Measurements from ENCODE around the gene YAP1.

Gene YAP1

DNA sequence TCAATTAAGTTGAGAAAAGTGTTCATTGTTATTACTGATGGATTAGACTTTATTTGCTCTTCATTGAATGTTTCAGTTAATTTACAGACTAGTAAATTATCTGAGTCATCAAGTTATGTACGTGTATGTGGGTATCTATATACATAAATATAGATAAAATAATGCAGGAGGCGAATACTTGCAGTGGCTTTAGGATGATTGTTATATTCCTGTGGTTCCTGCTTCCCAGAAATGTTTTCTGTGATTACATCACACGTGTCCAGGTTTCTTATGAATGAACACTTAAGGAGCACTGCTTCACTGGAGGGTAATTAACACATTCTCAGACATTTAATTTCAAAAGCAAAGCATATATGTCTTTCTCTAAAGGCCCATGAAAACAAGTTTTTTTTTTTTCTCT, 28.4 kb downstream of the YAP1 start:
- TF ChIP-seq SNAI2 (CRISPR knock-in tag; IDR thresholded peaks at IDR 0.05) (no peak), BACH2 (CRISPR knock-in tag; IDR thresholded peaks at IDR 0.05; ENCODE audit: borderline replicate concordance) (no peak)
- TF ChIP-seq, protein P1, sequence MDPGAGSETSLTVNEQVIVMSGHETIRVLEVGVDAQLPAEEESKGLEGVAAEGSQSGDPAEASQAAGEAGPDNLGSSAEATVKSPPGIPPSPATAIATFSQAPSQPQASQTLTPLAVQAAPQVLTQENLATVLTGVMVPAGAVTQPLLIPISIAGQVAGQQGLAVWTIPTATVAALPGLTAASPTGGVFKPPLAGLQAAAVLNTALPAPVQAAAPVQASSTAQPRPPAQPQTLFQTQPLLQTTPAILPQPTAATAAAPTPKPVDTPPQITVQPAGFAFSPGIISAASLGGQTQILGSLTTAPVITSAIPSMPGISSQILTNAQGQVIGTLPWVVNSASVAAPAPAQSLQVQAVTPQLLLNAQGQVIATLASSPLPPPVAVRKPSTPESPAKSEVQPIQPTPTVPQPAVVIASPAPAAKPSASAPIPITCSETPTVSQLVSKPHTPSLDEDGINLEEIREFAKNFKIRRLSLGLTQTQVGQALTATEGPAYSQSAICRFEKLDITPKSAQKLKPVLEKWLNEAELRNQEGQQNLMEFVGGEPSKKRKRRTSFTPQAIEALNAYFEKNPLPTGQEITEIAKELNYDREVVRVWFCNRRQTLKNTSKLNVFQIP (CRISPR knock-in tag; IDR thresholded peaks at IDR 0.05; ENCODE audit: borderline replicate concordance, low read depth) = no peak
- peak; percentile 60 for ATAC-seq

DNA sequence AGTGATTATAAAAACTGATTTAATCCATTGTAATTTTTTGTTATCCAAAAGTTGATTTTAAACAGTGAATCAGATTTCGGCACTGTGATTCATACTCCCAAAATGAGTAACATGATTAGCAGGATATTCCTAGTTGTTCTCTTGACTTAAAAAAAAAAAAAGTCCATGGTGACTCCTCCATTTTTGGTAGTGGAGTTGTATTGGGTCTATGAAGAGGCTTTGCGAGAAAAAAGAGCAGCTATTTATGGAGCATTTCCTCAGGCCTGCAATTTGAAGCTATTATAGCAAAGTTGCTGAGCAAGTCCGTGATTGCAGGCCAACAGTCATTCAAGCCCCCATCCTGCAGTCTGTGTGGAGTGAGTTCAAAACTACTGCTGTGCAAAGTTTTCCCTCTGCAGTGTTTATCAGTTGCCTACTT, 28.8 kb downstream of the YAP1 start:
- TF ChIP-seq ZNF70 (CRISPR knock-in tag; IDR thresholded peaks at IDR 0.05) = no peak
- no peak for TF ChIP-seq ESRRG (CRISPR knock-in tag; IDR thresholded peaks at IDR 0.05)
- TF ChIP-seq RARB (CRISPR knock-in tag; IDR thresholded peaks at IDR 0.05) = no peak
- TF ChIP-seq TCF4 (CRISPR knock-in tag; IDR thresholded peaks at IDR 0.05; ENCODE audit: borderline replicate concordance) = no peak
- TF ChIP-seq BACH2 (CRISPR knock-in tag; IDR thresholded peaks at IDR 0.05; ENCODE audit: borderline replicate concordance) = no peak
- no peak for TF ChIP-seq PPARA (CRISPR knock-in tag; IDR thresholded peaks at IDR 0.05; ENCODE audit: borderline replicate concordance)
- TF ChIP-seq, protein P2, sequence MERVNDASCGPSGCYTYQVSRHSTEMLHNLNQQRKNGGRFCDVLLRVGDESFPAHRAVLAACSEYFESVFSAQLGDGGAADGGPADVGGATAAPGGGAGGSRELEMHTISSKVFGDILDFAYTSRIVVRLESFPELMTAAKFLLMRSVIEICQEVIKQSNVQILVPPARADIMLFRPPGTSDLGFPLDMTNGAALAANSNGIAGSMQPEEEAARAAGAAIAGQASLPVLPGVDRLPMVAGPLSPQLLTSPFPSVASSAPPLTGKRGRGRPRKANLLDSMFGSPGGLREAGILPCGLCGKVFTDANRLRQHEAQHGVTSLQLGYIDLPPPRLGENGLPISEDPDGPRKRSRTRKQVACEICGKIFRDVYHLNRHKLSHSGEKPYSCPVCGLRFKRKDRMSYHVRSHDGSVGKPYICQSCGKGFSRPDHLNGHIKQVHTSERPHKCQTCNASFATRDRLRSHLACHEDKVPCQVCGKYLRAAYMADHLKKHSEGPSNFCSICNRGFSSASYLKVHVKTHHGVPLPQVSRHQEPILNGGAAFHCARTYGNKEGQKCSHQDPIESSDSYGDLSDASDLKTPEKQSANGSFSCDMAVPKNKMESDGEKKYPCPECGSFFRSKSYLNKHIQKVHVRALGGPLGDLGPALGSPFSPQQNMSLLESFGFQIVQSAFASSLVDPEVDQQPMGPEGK (CRISPR knock-in tag; IDR thresholded peaks at IDR 0.05; ENCODE audit: borderline replicate concordance) = no peak
- TF ChIP-seq ZC3H10 (CRISPR knock-in tag; IDR thresholded peaks at IDR 0.05) = no peak
- TF ChIP-seq TOX (CRISPR knock-in tag; IDR thresholded peaks at IDR 0.05; ENCODE audit: borderline replicate concordance) = no peak
- no peak for TF ChIP-seq GLIS3 (CRISPR knock-in tag; IDR thresholded peaks at IDR 0.05)
- ATAC-seq = peak; percentile 79

DNA sequence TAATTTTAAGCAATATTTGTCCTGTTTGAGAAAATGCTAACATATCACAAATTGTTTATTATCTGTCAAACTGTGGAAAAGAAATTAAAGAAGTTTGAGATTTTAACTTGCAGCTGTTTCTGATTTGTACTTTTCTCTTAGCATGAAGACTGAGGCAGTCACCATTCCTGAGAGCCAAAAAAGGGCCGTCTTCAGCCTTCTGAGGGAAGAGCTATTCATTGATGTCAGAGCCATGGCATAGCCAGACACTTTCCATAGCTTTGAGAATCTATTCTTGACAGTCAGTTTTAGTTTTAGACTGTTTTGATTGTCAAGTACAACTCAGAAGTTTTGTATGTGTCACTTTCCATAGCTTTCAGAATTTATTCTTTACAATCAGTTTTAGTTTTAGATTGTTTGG, 32.1 kb downstream of the YAP1 start:
- ATAC-seq = peak; percentile 59
- TF ChIP-seq ZNF565 (CRISPR knock-in tag; conservative IDR thresholded peaks at IDR 0.05; ENCODE audit: low read depth) = no peak
- no peak for TF ChIP-seq GLIS3 (CRISPR knock-in tag; IDR thresholded peaks at IDR 0.05)
- TF ChIP-seq ZFP3 (CRISPR knock-in tag; IDR thresholded peaks at IDR 0.05) = no peak
- TF ChIP-seq ESRRG (CRISPR knock-in tag; IDR thresholded peaks at IDR 0.05) = no peak
- TF ChIP-seq ZC3H10 (CRISPR knock-in tag; IDR thresholded peaks at IDR 0.05) = no peak
- no peak for TF ChIP-seq PPARA (CRISPR knock-in tag; IDR thresholded peaks at IDR 0.05; ENCODE audit: borderline replicate concordance)
- TF ChIP-seq ARNTL (CRISPR knock-in tag; IDR thresholded peaks at IDR 0.05; ENCODE audit: borderline replicate concordance, low read depth) = no peak
- no peak for TF ChIP-seq RARB (CRISPR knock-in tag; IDR thresholded peaks at IDR 0.05)
- TF ChIP-seq OSR1 (CRISPR knock-in tag; IDR thresholded peaks at IDR 0.05) = no peak
- TF ChIP-seq, protein P3, sequence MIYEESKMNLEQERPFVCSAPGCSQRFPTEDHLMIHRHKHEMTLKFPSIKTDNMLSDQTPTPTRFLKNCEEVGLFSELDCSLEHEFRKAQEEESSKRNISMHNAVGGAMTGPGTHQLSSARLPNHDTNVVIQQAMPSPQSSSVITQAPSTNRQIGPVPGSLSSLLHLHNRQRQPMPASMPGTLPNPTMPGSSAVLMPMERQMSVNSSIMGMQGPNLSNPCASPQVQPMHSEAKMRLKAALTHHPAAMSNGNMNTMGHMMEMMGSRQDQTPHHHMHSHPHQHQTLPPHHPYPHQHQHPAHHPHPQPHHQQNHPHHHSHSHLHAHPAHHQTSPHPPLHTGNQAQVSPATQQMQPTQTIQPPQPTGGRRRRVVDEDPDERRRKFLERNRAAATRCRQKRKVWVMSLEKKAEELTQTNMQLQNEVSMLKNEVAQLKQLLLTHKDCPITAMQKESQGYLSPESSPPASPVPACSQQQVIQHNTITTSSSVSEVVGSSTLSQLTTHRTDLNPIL (CRISPR knock-in tag; IDR thresholded peaks at IDR 0.05; ENCODE audit: low read depth) = no peak
- no peak for TF ChIP-seq TCF4 (CRISPR knock-in tag; IDR thresholded peaks at IDR 0.05; ENCODE audit: borderline replicate concordance)
- TF ChIP-seq ISL1 (CRISPR knock-in tag; IDR thresholded peaks at IDR 0.05) = no peak
- TF ChIP-seq, protein P2 (CRISPR knock-in tag; IDR thresholded peaks at IDR 0.05; ENCODE audit: borderline replicate concordance) = no peak
- TF ChIP-seq, protein P4, sequence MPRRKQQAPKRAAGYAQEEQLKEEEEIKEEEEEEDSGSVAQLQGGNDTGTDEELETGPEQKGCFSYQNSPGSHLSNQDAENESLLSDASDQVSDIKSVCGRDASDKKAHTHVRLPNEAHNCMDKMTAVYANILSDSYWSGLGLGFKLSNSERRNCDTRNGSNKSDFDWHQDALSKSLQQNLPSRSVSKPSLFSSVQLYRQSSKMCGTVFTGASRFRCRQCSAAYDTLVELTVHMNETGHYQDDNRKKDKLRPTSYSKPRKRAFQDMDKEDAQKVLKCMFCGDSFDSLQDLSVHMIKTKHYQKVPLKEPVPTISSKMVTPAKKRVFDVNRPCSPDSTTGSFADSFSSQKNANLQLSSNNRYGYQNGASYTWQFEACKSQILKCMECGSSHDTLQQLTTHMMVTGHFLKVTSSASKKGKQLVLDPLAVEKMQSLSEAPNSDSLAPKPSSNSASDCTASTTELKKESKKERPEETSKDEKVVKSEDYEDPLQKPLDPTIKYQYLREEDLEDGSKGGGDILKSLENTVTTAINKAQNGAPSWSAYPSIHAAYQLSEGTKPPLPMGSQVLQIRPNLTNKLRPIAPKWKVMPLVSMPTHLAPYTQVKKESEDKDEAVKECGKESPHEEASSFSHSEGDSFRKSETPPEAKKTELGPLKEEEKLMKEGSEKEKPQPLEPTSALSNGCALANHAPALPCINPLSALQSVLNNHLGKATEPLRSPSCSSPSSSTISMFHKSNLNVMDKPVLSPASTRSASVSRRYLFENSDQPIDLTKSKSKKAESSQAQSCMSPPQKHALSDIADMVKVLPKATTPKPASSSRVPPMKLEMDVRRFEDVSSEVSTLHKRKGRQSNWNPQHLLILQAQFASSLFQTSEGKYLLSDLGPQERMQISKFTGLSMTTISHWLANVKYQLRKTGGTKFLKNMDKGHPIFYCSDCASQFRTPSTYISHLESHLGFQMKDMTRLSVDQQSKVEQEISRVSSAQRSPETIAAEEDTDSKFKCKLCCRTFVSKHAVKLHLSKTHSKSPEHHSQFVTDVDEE (CRISPR knock-in tag; IDR thresholded peaks at IDR 0.05) = no peak
- TF ChIP-seq, protein P5, sequence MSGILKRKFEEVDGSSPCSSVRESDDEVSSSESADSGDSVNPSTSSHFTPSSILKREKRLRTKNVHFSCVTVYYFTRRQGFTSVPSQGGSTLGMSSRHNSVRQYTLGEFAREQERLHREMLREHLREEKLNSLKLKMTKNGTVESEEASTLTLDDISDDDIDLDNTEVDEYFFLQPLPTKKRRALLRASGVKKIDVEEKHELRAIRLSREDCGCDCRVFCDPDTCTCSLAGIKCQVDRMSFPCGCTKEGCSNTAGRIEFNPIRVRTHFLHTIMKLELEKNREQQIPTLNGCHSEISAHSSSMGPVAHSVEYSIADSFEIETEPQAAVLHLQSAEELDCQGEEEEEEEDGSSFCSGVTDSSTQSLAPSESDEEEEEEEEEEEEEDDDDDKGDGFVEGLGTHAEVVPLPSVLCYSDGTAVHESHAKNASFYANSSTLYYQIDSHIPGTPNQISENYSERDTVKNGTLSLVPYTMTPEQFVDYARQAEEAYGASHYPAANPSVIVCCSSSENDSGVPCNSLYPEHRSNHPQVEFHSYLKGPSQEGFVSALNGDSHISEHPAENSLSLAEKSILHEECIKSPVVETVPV (CRISPR knock-in tag; IDR thresholded peaks at IDR 0.05) = no peak
- no peak for TF ChIP-seq TOX (CRISPR knock-in tag; IDR thresholded peaks at IDR 0.05; ENCODE audit: borderline replicate concordance)
- TF ChIP-seq BACH2 (CRISPR knock-in tag; IDR thresholded peaks at IDR 0.05; ENCODE audit: borderline replicate concordance) = no peak
- TF ChIP-seq SNAI2 (CRISPR knock-in tag; IDR thresholded peaks at IDR 0.05) = no peak

All from SK-N-SH treated with all-trans-retinoic acid at 6 μM for 48 hours (cell line).